TTC549 (cell line): ENCODE data around the gene BUD13.

Experiments
- FAIRE-seq: peaks from 2 replicates; lab custom pipeline; 2012; peaks lifted over from hg19 to GRCh38; lab: Jason Lieb, UNC

The BUD13 gene

GRCh38 chr11:116792869-116793771 is 20.3 kb upstream of the BUD13 start:
- no peak for FAIRE-seq

- no peak for FAIRE-seq
These were observed 19.5 kb upstream of the BUD13 start for GRCh38 chr11:116792144-116792868.

GRCh38 chr11:116791813-116792143 is 19.0 kb upstream of the BUD13 start, which contains the start of gene APOA5:
TSS of gene APOA5 (minus strand) at chr11:116791879. CDS start at chr11:116791860, 19 bp downstream.
- FAIRE-seq, result no peak

- FAIRE-seq, result no peak
These were observed 18.4 kb upstream of the BUD13 start for GRCh38 chr11:116791002-116791812.

DNA sequence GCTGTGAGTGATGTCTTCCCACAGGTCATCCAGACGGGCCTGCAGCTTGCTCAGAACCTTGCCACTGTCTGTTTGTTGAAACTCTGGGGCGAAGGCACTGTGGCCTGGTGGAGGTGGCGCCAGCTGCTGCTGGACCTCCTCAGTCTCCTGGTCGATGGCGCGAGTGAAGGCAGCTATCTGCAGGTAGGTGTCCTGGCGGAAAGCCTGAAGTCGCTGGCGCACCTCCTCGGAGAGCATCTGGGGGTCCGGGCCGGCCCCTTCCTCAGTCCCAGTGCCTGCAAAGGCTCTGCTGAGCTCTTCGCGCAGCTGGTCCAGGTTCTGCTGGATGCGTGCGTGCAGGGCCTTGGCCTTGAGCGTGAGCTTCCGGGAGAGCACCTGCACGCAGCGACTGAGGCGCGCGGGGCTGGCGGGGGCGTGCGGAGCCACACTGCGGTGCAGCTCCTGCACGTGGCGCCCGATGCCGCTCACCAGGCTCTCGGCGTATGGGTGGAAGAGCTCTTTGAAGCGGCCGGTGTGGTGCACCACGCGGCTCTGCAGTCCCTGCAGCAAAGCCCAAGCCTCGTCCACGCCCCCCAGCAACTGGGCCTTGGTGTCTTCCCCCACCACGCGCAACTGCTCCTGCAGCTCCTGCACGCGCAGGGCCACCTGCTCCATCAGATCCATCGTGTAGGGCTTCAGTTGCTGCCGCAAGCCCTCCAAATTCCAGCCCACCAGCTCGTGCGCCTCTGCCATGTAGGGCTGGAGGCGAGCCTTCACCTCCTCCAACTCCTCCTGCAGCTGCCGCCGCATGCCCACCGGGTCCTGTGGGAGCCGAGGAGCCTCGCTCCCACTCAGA is 17.6 kb upstream of the BUD13 start:
- no peak for FAIRE-seq

- FAIRE-seq, result no peak
These were observed 16.2 kb upstream of the BUD13 start for GRCh38 chr11:116788975-116789374.

GRCh38 chr11:116788534-116788933 is 15.7 kb upstream of the BUD13 start:
- FAIRE-seq, result no peak

GRCh38 chr11:116787786-116788486 is 15.1 kb upstream of the BUD13 start, which contains the start of gene ZPR1:
TSS of gene ZPR1 (minus strand) at chr11:116788023. CDS start at chr11:116787990, 33 bp downstream.
- no peak for FAIRE-seq

- FAIRE-seq, result no peak
These were observed 14.6 kb upstream of the BUD13 start for GRCh38 chr11:116787436-116787785.

DNA sequence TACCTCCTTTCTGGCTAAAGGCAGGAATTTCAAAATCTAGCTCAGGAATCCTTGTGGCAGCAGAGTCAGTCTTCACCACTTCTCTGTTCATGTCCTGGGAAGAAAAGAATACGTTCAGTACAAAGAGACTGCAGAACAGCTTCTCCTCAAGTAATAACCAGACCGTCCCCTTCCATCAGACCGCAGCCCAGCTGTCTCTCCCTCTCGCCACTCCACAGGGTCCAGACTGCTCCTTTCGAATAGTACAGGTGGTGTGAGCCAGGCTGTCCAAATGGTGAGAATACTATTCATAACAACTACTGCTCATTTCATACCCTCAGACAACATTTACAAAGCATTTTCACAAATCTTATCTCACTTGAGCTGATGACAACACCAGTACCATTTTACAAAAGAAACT is 14.2 kb upstream of the BUD13 start:
- no peak for FAIRE-seq

DNA sequence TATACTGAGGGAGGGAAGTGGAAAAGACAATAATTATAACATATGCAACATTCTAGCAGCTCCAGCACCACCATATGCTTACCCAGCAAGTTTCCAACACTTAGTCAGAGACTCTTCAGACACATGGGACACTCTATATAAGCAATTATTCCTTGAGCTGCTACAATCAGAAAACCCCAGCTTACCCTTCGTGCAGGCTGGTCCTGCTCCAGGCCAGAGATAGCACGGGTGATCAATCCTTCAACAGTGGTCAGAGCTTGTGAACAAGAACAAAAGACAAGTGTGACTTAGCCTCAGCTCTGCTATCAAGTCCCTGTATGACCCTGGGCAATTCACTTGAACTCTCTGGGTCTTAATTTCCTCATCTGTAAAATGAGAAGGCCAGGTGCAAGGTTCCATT is 13.5 kb upstream of the BUD13 start:
- FAIRE-seq, result no peak

DNA sequence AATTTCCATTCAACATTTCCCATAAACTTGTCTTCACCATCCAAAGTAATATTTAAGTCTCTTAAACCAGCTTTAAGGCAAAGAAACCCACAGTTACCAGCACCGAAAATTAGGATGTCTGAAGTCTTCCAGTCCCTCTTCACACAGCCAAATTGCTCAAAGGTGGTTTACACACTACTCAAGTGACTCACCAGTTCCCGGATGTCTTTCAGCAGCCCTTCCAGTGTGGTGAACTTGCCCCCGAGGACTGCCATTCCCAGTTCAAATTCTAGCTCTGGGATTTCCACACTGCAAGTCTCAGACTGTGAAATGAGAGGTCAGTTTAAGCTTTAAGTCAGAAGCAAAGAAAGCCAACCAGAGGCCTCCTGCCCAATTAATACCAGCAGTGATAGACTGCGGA is 9.9 kb upstream of the BUD13 start:
- no peak for FAIRE-seq

DNA sequence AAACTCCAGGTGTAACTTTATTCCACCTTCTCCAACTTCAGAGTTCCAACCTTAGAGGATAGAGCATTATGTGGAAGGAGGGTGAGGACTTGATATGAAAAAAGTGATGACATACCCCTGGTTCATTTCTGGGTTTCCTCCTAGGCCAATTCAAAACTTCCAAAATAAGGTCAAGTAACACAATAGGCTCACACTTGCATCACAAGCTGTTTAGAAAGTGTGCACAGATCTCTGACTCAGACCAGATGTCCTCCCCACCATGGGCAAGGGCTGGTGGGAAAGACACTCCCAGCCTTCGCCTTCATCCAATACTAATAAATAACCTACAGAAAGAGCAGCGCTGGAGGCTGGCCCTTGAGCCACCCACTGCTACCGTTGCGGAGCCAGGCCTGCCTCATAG is 5.8 kb upstream of the BUD13 start:
- FAIRE-seq, result no peak

- FAIRE-seq, result no peak
These were observed 4.3 kb upstream of the BUD13 start for GRCh38 chr11:116777056-116777455.

- no peak for FAIRE-seq
These were observed 3.8 kb upstream of the BUD13 start for GRCh38 chr11:116776522-116776984.

DNA sequence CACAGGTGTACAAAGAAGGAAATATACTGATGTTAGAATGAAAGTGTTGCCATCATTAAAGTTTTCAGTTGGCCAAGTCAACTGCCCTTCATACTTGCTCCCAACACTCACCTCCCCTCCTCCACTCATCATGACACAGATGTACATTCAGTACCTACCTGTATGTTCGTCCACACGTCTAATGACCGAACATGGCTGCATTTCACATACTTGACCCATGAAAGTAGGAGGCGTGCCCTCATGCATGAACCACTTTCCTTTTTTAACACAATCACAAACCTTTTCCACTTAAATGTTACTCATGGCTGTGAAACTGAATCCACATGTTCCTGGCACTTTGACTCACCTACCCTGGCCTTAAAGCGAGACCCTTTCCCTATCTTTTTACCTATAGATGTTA is 3.2 kb upstream of the BUD13 start:
- FAIRE-seq, result no peak

- FAIRE-seq, result no peak
These were observed 1.9 kb upstream of the BUD13 start for GRCh38 chr11:116774661-116775060.

GRCh38 chr11:116773203-116774097 is 663 bp upstream of the BUD13 start:
- FAIRE-seq, result no peak

- no peak for FAIRE-seq
These were observed 852 bp downstream of the BUD13 start for GRCh38 chr11:116771935-116772334.

DNA sequence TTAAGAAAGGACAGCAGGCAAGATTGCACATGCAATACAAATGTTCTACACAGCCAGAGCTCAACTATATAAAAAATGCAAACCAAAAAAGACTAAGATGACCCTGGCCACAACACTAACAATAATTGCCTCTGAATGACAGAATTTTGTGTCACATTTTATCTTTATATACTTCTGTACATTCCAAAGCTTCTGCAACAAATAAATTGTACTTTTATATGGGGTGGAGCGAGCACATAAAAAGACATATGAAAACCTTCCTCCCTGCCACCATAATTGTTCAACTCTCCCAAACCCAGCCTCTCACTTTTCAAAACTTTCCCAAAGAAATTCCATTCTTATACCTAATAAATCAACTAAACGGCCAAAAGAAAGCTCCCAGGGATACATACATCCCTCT is 10.7 kb downstream of the BUD13 start:
- no peak for FAIRE-seq
